Suprapubic skin (tissue), 4 donors: ENCODE results near the gene DHRS9.

Source experiments
- CTCF ChIP-seq, 2 donors: fragments of 200-600 bp in 1 of 2; fragments of 450-650 bp in 1 of 2; sonication (generic) in 1 of 2; IDR thresholded peaks; one replicate each; pipeline ENCODE4 v1.5.1; 2016 to 2019; ENCODE audit warnings: antibody characterized with exemption in 2 of 2, mild to moderate bottlenecking in 1 of 2, moderate library complexity in 1 of 2
- EP300 ChIP-seq: sonication (generic); formaldehyde crosslinking; IDR thresholded peaks from one replicate; pipeline ENCODE4 v1.6.1; 2017; ENCODE audit warnings: antibody characterized with exemption
- POLR2A ChIP-seq, 2 donors: fragments of 450-650 bp; IDR thresholded peaks; one replicate each; pipeline ENCODE4 v1.6.1; 2017; ENCODE audit warnings: antibody characterized with exemption in 2 of 2, mild to moderate bottlenecking in 2 of 2, moderate library complexity in 2 of 2
- POLR2AphosphoS5 ChIP-seq, 3 donors: sonication (generic); formaldehyde crosslinking; IDR thresholded peaks; one replicate each; pipeline ENCODE4 v1.6.1; 2017; ENCODE audit warnings: antibody characterized with exemption in 3 of 3

- no peak for TF ChIP-seq CTCF (IDR thresholded peaks at IDR 0.05)
- TF ChIP-seq POLR2AphosphoS5 (IDR thresholded peaks at IDR 0.05) = no peak
- no peak for TF ChIP-seq EP300
- TF ChIP-seq POLR2A (IDR thresholded peaks at IDR 0.05) = no peak
Measured at GRCh38 chr2:169090133-169090820, 20.9 kb downstream of the DHRS9 start.
